NB4 (cell line): ENCODE measurements around the gene SCN8A.

ENCODE experiments used
- POLR2A ChIP-seq: IDR thresholded peaks from 2 replicates; pipeline ENCODE4 v1.6.1; 2011; ENCODE audit warnings: mild to moderate bottlenecking; ENCODE audit not compliant: insufficient read length; ENCODE audit errors: extremely low read depth
- TF ChIP-seq, protein P1 (sequence below): IDR thresholded peaks from one replicate; pipeline ENCODE4 v1.5.1; 2012; ENCODE audit warnings: low read depth, low read length

DNA sequence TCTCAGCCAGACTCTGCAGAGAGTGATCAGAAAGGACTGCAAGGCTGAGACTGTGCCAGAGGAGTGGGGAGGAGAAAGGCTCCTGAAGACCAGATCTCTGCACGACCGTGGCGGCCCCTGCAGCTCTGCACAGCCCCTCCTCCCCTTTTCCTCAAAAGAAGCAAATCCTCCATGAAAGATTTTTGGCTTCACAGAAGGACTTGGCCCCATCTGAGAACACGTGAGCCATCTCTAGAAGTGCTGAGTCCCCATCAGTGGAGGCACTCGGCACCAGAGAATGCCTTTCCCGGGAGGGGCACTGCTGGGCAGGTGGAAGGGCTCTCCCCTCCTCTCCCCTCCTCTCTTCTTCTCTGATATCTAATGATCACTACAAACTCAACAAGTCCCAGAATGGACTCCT lies 250.7 kb downstream of the SCN8A start:
- TF ChIP-seq, protein P1, sequence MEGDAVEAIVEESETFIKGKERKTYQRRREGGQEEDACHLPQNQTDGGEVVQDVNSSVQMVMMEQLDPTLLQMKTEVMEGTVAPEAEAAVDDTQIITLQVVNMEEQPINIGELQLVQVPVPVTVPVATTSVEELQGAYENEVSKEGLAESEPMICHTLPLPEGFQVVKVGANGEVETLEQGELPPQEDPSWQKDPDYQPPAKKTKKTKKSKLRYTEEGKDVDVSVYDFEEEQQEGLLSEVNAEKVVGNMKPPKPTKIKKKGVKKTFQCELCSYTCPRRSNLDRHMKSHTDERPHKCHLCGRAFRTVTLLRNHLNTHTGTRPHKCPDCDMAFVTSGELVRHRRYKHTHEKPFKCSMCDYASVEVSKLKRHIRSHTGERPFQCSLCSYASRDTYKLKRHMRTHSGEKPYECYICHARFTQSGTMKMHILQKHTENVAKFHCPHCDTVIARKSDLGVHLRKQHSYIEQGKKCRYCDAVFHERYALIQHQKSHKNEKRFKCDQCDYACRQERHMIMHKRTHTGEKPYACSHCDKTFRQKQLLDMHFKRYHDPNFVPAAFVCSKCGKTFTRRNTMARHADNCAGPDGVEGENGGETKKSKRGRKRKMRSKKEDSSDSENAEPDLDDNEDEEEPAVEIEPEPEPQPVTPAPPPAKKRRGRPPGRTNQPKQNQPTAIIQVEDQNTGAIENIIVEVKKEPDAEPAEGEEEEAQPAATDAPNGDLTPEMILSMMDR = no peak
- TF ChIP-seq POLR2A = no peak
